Measurements from ENCODE around the gene TRMU. TPM values are rescaled to one million over a fixed set of nuclear protein-coding genes. Genes with fewer than 3 reads are reported as not detected.
"Not testable (repeated sequence)": the region's sequence is repeated elsewhere in the genome, so short reads cannot be mapped to it uniquely, and the experiment has no call there.

Gene TRMU
- total RNA-seq, 2 experiments from 2014 or later = 84.0 to 84.6 TPM

GRCh38 chr22:46390652-46391301 is 55.3 kb downstream of the TRMU start:
- ChIA-PET POLR2A (no interaction called here), CTCF (no interaction called here)
- peaks cover 4% of the 10 kb centered on the region for H3K4me1 Mint-ChIP-seq (ENCODE audit: low read depth)

DNA sequence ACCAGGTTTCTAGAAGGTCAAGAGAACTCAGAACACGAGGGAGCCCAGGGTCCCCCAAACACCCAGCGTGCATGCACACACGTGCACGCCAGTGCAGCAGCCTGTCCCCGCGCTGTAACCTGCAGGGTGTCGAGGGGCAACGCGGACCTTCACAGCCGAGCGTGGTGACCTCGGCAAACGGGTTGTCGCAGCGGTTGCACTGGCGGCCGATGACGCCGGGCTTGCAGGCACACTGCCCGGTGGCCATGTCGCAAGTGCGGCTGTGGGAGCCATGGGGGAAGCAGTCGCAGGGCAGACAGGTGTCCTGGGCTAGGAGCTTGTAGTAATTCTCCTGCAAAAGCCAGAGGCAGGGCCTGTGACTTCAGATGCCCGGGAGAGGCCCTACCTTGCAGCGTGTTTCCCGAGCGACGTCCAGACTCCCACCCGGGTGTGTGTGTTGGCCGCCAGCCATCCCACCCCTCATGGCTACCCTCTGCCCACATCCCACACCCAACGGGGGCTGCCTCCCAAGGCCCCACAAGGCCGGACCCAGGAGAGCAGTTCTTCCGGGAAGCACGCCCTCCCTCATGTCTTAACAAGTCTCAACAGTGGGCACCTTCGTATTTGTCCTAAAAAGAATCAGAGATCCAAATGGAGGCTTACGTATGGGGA is 56.1 kb downstream of the TRMU start:
- Mint-ChIP-seq H3K27ac (no peak overlapping the region), H3K4me1 (ENCODE audit: low read depth) (peaks cover 4% of the 10 kb centered on the region), H3K9me3 (ENCODE audit: insufficient read depth) (no peaks in the 10 kb centered on the region), H3K36me3 (ENCODE audit: low read depth) (no peaks in the 10 kb centered on the region), H3K4me3 (no peak overlapping the region), H3K27me3 (ENCODE audit: low read depth) (no peaks in the 10 kb centered on the region)
- ChIA-PET POLR2A (no interaction called here), CTCF (interaction anchor here (1.3 kb wide), 1 partner anchor 24 kb away, joined by 3 read pairs; no protein-coding TSS in a partner anchor)
- ATAC-seq = no peak
- no peak for DNase-seq

More at GRCh38 chr22:46390652-46391301, 55.3 kb downstream of the TRMU start:
- Mint-ChIP-seq H3K36me3 (ENCODE audit: low read depth) (no peaks in the 10 kb centered on the region), H3K9me3 (ENCODE audit: insufficient read depth) (no peaks in the 10 kb centered on the region), H3K27me3 (ENCODE audit: low read depth) (no peaks in the 10 kb centered on the region), H3K4me3 (no peak overlapping the region), H3K27ac (no peak overlapping the region)
- DNase-seq (no peak), ATAC-seq (no peak)

DNA sequence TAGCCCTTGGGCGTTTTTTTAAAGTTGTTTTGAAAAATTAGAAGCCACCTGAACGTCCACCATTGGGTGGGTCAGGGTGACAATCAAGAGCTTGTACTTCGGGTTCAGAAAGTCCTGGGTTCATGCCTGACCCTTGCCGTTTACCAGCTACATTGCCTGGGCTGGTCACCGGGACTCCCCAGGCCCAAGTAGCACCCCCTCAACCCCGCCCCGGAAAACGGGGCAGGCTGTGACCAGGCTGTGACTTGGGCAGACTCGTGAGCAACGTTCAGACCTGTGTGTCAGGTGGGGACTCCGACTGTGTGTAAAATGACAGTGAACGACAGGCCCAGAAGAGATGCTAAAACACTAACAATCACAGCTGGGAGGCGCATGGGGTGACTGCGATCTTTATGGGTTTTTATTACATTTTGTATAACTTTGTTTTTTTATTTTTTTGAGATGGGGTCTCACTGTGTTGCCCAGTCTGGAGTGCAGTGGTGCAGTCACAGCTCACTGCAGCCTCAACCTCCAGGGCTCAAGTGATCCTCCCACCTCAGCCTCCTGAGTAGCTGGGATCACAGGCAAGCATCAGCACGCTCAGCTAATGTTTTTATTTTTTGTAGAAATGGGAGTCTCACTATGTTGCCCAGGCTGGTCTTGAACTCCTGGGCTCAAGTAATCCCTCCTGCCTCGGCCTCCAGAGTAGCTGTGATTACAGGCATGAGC is 56.8 kb downstream of the TRMU start:
- no peaks in the 10 kb centered on the region for H3K27me3 Mint-ChIP-seq (ENCODE audit: low read depth)
- DNase-seq (no peak), ATAC-seq (no peak)
- no peak overlapping the region for H3K27ac Mint-ChIP-seq
- no peak overlapping the region for H3K4me3 Mint-ChIP-seq
- no peaks in the 10 kb centered on the region for H3K9me3 Mint-ChIP-seq (ENCODE audit: insufficient read depth)
- POLR2A ChIA-PET = no interaction called here
- H3K36me3 Mint-ChIP-seq (ENCODE audit: low read depth) = no peaks in the 10 kb centered on the region
- peaks cover 4% of the 10 kb centered on the region for H3K4me1 Mint-ChIP-seq (ENCODE audit: low read depth)
- CTCF ChIA-PET = interaction anchor here (1.3 kb wide), 1 partner anchor 25 kb away, joined by 3 read pairs; no protein-coding TSS in a partner anchor

DNA sequence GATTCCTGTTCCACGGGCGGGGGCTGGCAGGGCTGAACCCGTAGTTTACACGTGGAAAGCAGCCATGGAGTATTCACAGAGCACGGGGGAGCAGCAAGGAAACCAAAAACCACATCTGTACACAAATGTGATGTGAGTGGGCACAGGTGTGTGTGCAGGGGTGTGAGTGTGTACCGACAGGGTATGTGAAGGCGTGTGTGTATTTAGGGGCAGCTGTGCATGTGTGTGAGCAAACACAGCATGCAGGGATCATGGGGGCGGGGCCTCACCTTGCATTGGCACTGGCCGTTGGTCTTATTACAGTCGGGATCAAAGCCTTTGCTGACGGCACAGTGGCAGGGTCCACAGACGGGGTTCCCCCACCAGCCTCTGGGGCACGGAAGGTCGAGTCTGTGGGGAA is 58.4 kb downstream of the TRMU start:
- Mint-ChIP-seq H3K36me3 (ENCODE audit: low read depth) (no peaks in the 10 kb centered on the region), H3K4me3 (no peak overlapping the region), H3K9me3 (ENCODE audit: insufficient read depth) (no peaks in the 10 kb centered on the region), H3K27me3 (ENCODE audit: low read depth) (no peaks in the 10 kb centered on the region), H3K4me1 (ENCODE audit: low read depth) (peaks cover 4% of the 10 kb centered on the region), H3K27ac (no peak overlapping the region)
- ChIA-PET POLR2A (no interaction called here), CTCF (no interaction called here)
- DNase-seq (no peak), ATAC-seq (no peak)

GRCh38 chr22:46394622-46395021 is 59.1 kb downstream of the TRMU start:
- CTCF ChIA-PET = no interaction called here
- H3K4me1 Mint-ChIP-seq (ENCODE audit: low read depth) = peaks cover 4% of the 10 kb centered on the region
- no peaks in the 10 kb centered on the region for H3K36me3 Mint-ChIP-seq (ENCODE audit: low read depth)
- no peak for DNase-seq
- POLR2A ChIA-PET = no interaction called here
- no peak for ATAC-seq
- H3K27ac Mint-ChIP-seq = no peak overlapping the region
- no peak overlapping the region for H3K4me3 Mint-ChIP-seq
- H3K9me3 Mint-ChIP-seq (ENCODE audit: insufficient read depth) = no peaks in the 10 kb centered on the region
- no peaks in the 10 kb centered on the region for H3K27me3 Mint-ChIP-seq (ENCODE audit: low read depth)

DNA sequence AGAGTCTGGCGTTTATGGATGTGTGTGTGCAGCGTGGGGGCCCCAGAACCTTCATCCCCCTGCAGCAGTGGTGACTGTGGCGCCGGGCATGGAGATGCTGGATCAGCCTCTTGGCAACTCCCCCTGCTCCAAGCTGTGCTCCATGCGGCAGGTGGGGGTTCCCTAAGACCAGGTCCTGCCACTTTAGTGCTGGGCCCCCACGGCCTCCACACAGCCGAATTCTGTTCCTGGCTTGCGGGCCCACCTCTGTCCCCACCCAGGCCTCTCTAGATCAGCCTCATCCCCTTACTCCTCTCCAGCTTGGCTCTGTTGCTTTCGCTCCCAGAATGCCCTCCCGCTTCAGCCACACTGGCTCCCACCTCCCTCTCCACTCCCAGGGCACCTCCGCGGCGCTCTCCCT is 59.6 kb downstream of the TRMU start:
- H3K27me3 Mint-ChIP-seq (ENCODE audit: low read depth) = no peaks in the 10 kb centered on the region
- H3K27ac Mint-ChIP-seq = no peak overlapping the region
- no peak overlapping the region for H3K4me3 Mint-ChIP-seq
- no peak for DNase-seq
- peaks cover 4% of the 10 kb centered on the region for H3K4me1 Mint-ChIP-seq (ENCODE audit: low read depth)
- POLR2A ChIA-PET = no interaction called here
- H3K36me3 Mint-ChIP-seq (ENCODE audit: low read depth) = no peaks in the 10 kb centered on the region
- ATAC-seq = no peak
- CTCF ChIA-PET = no interaction called here
- no peaks in the 10 kb centered on the region for H3K9me3 Mint-ChIP-seq (ENCODE audit: insufficient read depth)

DNA sequence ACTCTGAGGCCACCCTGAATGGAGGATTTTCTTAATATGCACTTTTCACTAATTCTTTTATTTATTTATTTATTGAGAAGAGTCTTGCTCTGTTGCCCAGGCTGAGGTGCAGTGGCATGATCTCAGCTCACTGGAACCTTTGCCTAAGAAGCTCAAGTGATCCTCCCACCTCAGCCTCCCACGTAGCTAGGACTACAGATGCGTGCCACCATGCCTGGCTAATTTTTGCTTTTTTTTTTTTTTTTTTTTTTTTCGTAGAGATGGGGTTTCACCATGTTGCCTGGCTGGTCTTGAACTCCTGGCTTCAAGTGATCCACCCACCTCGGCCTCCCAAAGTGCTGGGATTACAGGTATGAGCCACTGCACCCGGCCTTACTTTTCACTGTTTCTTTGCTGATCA is 61.5 kb downstream of the TRMU start:
- DNase-seq; H3K36me3 Mint-ChIP-seq (ENCODE audit: low read depth); H3K4me3 Mint-ChIP-seq; CTCF ChIA-PET; H3K4me1 Mint-ChIP-seq (ENCODE audit: low read depth); H3K9me3 Mint-ChIP-seq (ENCODE audit: insufficient read depth); H3K27me3 Mint-ChIP-seq (ENCODE audit: low read depth); POLR2A ChIA-PET; ATAC-seq; H3K27ac Mint-ChIP-seq: not testable (repeated sequence)

GRCh38 chr22:46397514-46397913 is 62.0 kb downstream of the TRMU start:
- Mint-ChIP-seq H3K27me3 (ENCODE audit: low read depth) (peaks cover 3% of the 10 kb centered on the region), H3K9me3 (ENCODE audit: insufficient read depth) (no peaks in the 10 kb centered on the region), H3K36me3 (ENCODE audit: low read depth) (no peaks in the 10 kb centered on the region), H3K27ac (no peak overlapping the region), H3K4me3 (no peak overlapping the region), H3K4me1 (ENCODE audit: low read depth) (peaks cover 4% of the 10 kb centered on the region)
- ChIA-PET POLR2A (no interaction called here), CTCF (no interaction called here)
- ATAC-seq (no peak), DNase-seq (no peak)

- Mint-ChIP-seq H3K4me3 (no peak overlapping the region), H3K36me3 (ENCODE audit: low read depth) (no peaks in the 10 kb centered on the region), H3K4me1 (ENCODE audit: low read depth) (peaks cover 4% of the 10 kb centered on the region), H3K27me3 (ENCODE audit: low read depth) (peaks cover 4% of the 10 kb centered on the region), H3K9me3 (ENCODE audit: insufficient read depth) (no peaks in the 10 kb centered on the region), H3K27ac (no peak overlapping the region)
- DNase-seq (no peak), ATAC-seq (no peak)
- ChIA-PET CTCF (no interaction called here), POLR2A (no interaction called here)
These were observed 62.4 kb downstream of the TRMU start for GRCh38 chr22:46397951-46398350.

GRCh38 chr22:46399251-46400024 is 63.9 kb downstream of the TRMU start:
- CTCF ChIA-PET = interaction anchor here (1.1 kb wide), 1 partner anchor 32 kb away, joined by 4 read pairs; no protein-coding TSS in a partner anchor
- ATAC-seq = no peak
- no peaks in the 10 kb centered on the region for H3K9me3 Mint-ChIP-seq (ENCODE audit: insufficient read depth)

GRCh38 chr22:46401370-46401769 is 65.9 kb downstream of the TRMU start:
- DNase-seq (no peak), ATAC-seq (no peak)
- ChIA-PET POLR2A (no interaction called here), CTCF (no interaction called here)
- Mint-ChIP-seq H3K27me3 (ENCODE audit: low read depth) (peaks cover 4% of the 10 kb centered on the region), H3K27ac (no peak overlapping the region), H3K36me3 (ENCODE audit: low read depth) (no peaks in the 10 kb centered on the region), H3K4me1 (ENCODE audit: low read depth) (peaks cover 2% of the 10 kb centered on the region), H3K9me3 (ENCODE audit: insufficient read depth) (no peaks in the 10 kb centered on the region), H3K4me3 (no peak overlapping the region)

More at GRCh38 chr22:46399251-46400024, 63.9 kb downstream of the TRMU start:
- DNase-seq = no peak
- H3K27me3 Mint-ChIP-seq (ENCODE audit: low read depth) = peaks cover 4% of the 10 kb centered on the region
- no peak overlapping the region for H3K4me3 Mint-ChIP-seq
- peaks cover 2% of the 10 kb centered on the region for H3K4me1 Mint-ChIP-seq (ENCODE audit: low read depth)
- no peaks in the 10 kb centered on the region for H3K36me3 Mint-ChIP-seq (ENCODE audit: low read depth)
- H3K27ac Mint-ChIP-seq = no peak overlapping the region
- POLR2A ChIA-PET = no interaction called here

GRCh38 chr22:46402505-46402904 is 67.0 kb downstream of the TRMU start:
- Mint-ChIP-seq H3K36me3 (ENCODE audit: low read depth) (no peaks in the 10 kb centered on the region), H3K27me3 (ENCODE audit: low read depth) (peaks cover 4% of the 10 kb centered on the region), H3K9me3 (ENCODE audit: insufficient read depth) (no peaks in the 10 kb centered on the region), H3K4me1 (ENCODE audit: low read depth) (peaks cover 2% of the 10 kb centered on the region), H3K4me3 (no peak overlapping the region), H3K27ac (no peak overlapping the region)
- DNase-seq (no peak), ATAC-seq (no peak)
- POLR2A ChIA-PET = no interaction called here
- CTCF ChIA-PET = no interaction called here

All from activated CD8-positive, alpha-beta T cell treated with anti-CD3 and anti-CD28 coated beads, Interleukin-2, amount 10 ng/mL, durations not matched to agents 7 days and 5 days (primary cell).